Osteocyte (in vitro differentiated cells): ENCODE data around the gene PNPLA2. TPM values are rescaled to one million over a fixed set of nuclear protein-coding genes. Genes with fewer than 3 reads are reported as not detected.

ENCODE experiments used
- DNase-seq: peaks from one replicate; pipeline ENCODE4 v3.0.0; 2021; ENCODE audit warnings: mixed read lengths; ENCODE audit not compliant: unreplicated experiment; ENCODE audit errors: extremely low spot score
- H3K27ac Mint-ChIP-seq: one replicate; pipeline ENCODE4 v1.8.0; 2021; ENCODE audit warnings: mild to moderate bottlenecking, mixed read lengths; ENCODE audit not compliant: unreplicated experiment
- H3K27me3 Mint-ChIP-seq: one replicate; pipeline ENCODE4 v1.8.0; 2021; ENCODE audit warnings: mixed read lengths; ENCODE audit not compliant: unreplicated experiment
- H3K36me3 Mint-ChIP-seq: one replicate; pipeline ENCODE4 v1.8.0; 2021; ENCODE audit warnings: mixed read lengths; ENCODE audit not compliant: unreplicated experiment
- H3K4me1 Mint-ChIP-seq: one replicate; pipeline ENCODE4 v1.8.0; 2021; ENCODE audit warnings: mixed read lengths; ENCODE audit not compliant: unreplicated experiment
- H3K4me3 Mint-ChIP-seq: one replicate; pipeline ENCODE4 v1.8.0; 2021; ENCODE audit warnings: mild to moderate bottlenecking, moderate library complexity, mixed read lengths; ENCODE audit not compliant: unreplicated experiment
- H3K9me3 Mint-ChIP-seq: one replicate; pipeline ENCODE4 v1.8.0; 2021; ENCODE audit warnings: mixed read lengths; ENCODE audit not compliant: unreplicated experiment
- total RNA-seq: library from RNA; stranded (reverse); gene quantifications from 2 replicates; pipeline ENCODE4 v1.2.1, GENCODE V29; 2021
- TF ChIP-seq, protein P1 (sequence below): fragments of 200-600 bp; sonication (generic); IDR thresholded peaks from 2 replicates; pipeline ENCODE4 v1.5.0; 2021; ENCODE audit warnings: antibody characterized with exemption, mild to moderate bottlenecking, moderate library complexity

Gene PNPLA2
- total RNA-seq, 1 donor from 2014 or later, result 96.4 TPM

DNA sequence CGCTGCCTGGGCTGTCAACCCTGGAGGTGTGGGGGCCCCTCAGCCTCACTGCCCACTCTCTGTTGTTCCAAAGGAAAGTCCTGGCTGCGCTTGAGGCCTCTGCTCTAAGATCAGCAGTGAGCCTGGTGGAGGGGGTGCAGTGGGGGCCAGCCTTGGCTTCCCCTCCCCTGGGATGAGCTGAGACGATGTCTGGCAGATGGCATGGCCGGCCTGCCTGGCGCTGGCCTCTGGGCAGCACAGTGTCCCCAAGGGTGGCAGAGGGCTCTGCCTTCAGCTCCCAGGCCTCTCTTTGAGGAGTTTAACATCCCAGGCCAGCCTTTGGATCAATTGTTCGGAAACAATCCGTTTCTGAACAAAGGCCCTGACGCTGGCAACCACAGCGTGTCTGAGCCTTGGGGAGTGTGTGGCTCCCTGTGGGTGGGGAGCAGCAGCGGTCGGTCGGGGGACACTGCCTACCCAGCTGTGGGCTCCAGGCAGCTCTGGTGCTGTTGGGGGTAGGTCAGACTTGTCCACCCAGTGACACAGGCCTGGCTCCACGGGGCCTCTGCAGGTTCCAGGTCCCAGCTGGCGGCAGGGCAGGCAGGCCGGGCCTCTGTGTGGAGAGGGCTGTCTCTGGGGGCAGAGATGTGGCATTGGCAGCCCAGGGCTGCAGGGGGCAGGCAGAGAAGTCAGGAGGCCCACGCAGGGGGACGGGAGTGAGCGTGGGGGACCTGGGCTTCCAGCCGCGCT, 36.1 kb downstream of the PNPLA2 start:
- H3K27me3 Mint-ChIP-seq, result no peaks in the 10 kb centered on the region
- H3K9me3 Mint-ChIP-seq, result no peaks in the 10 kb centered on the region
- peaks cover 18% of the 10 kb centered on the region for H3K4me1 Mint-ChIP-seq
- H3K4me3 Mint-ChIP-seq, result no peak overlapping the region
- TF ChIP-seq, protein P1, sequence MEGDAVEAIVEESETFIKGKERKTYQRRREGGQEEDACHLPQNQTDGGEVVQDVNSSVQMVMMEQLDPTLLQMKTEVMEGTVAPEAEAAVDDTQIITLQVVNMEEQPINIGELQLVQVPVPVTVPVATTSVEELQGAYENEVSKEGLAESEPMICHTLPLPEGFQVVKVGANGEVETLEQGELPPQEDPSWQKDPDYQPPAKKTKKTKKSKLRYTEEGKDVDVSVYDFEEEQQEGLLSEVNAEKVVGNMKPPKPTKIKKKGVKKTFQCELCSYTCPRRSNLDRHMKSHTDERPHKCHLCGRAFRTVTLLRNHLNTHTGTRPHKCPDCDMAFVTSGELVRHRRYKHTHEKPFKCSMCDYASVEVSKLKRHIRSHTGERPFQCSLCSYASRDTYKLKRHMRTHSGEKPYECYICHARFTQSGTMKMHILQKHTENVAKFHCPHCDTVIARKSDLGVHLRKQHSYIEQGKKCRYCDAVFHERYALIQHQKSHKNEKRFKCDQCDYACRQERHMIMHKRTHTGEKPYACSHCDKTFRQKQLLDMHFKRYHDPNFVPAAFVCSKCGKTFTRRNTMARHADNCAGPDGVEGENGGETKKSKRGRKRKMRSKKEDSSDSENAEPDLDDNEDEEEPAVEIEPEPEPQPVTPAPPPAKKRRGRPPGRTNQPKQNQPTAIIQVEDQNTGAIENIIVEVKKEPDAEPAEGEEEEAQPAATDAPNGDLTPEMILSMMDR, result no peak
- DNase-seq, result no peak
- H3K36me3 Mint-ChIP-seq, result no peaks in the 10 kb centered on the region
- no peak overlapping the region for H3K27ac Mint-ChIP-seq

DNA sequence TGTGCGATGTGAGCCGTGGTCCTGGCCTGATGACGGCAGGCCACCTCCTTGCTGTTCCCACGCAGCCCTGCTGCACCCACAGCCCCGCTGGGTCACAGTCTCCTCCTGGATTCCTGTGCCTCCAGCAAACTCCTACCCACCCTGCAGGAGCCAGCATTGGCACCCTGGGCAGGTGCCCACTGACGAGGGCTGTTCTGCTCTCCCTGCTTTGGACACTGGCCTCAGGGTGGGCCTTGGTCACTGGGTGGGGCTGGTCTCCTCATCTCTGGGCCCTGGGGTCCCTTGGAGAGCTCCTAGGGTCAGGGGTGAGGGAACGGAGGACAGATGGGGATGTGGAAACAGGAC, 36.6 kb downstream of the PNPLA2 start:
- H3K4me3 Mint-ChIP-seq, result no peak overlapping the region
- TF ChIP-seq, protein P1, result no peak

DNA sequence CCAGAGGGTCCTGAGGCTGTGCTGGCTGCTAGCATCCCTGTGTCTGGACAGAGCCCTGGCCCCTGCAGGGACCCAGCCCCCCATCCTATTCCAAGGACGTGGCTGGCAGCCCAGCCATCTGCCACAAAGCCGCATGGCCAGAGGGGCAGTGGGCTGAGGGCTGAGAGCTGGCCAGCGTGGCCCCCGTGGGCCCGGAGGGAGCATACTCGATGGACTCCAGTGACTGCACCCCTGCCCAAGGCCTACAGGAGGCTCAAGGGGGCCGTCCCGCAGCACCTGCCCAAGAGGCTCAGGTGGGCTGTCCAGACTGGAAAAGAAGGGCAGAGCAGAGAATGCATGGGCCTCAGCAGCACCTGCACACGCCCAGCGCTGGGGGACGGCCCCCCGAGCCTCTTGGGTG, 37.1 kb downstream of the PNPLA2 start:
- no peak for DNase-seq
- H3K9me3 Mint-ChIP-seq, result no peaks in the 10 kb centered on the region
- H3K27ac Mint-ChIP-seq, result no peak overlapping the region
- H3K27me3 Mint-ChIP-seq, result no peaks in the 10 kb centered on the region
- no peak overlapping the region for H3K4me3 Mint-ChIP-seq
- H3K36me3 Mint-ChIP-seq, result no peaks in the 10 kb centered on the region
- TF ChIP-seq, protein P1, result no peak
- H3K4me1 Mint-ChIP-seq, result peaks cover 23% of the 10 kb centered on the region

More for the DNA sequence above, 36.6 kb downstream of the PNPLA2 start:
- DNase-seq, result no peak
- Mint-ChIP-seq H3K9me3 (no peaks in the 10 kb centered on the region), H3K27me3 (no peaks in the 10 kb centered on the region), H3K27ac (no peak overlapping the region), H3K36me3 (no peaks in the 10 kb centered on the region), H3K4me1 (peaks cover 23% of the 10 kb centered on the region)

GRCh38 chr11:856397-856796, 37.7 kb downstream of the PNPLA2 start:
- TF ChIP-seq, protein P1, result no peak
- no peak overlapping the region for H3K27ac Mint-ChIP-seq
- DNase-seq, result no peak
- peaks cover 24% of the 10 kb centered on the region for H3K4me1 Mint-ChIP-seq
- no peaks in the 10 kb centered on the region for H3K36me3 Mint-ChIP-seq
- no peak overlapping the region for H3K4me3 Mint-ChIP-seq
- H3K27me3 Mint-ChIP-seq, result no peaks in the 10 kb centered on the region
- H3K9me3 Mint-ChIP-seq, result no peaks in the 10 kb centered on the region

GRCh38 chr11:858053-858761, 39.5 kb downstream of the PNPLA2 start:
- Mint-ChIP-seq H3K36me3 (no peaks in the 10 kb centered on the region), H3K4me3 (no peak overlapping the region), H3K9me3 (no peaks in the 10 kb centered on the region), H3K4me1 (peaks cover 23% of the 10 kb centered on the region), H3K27ac (no peak overlapping the region), H3K27me3 (no peaks in the 10 kb centered on the region)
- TF ChIP-seq, protein P1, result no peak
- DNase-seq, result no peak
